NCI-H187 treated with DMSO at 0.1 percent for 48 hours (cell line): Measurements from ENCODE around the gene PCNT.
"Not testable (repeated sequence)": the region's sequence is repeated elsewhere in the genome, so short reads cannot be mapped to it uniquely, and the experiment has no call there.

ENCODE experiments used
- DNase-seq: peaks from one replicate; lab custom pipeline; 2025; lab: John Stamatoyannopoulos, UW

PCNT gene

GRCh38 chr21:46385846-46386733 lies 62.1 kb downstream of the PCNT start:
- no peak for DNase-seq

DNA sequence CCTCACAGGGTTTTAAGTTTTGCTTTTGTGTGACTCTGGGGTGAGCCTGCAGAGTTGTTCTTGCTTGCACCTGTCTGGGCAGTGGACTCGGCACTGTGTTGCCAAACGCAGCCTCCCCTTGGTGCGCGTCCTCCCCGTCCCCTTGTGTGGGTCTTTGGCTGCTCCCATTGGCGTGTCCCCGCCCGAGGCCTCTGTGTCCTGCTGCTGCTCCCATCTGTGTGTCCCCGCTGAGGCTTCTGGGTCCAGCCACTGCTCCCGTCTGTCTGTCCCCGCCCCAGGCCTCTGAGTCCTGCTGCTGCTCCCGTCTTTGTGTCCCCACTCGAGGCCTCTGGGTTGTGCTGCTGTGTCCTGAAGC lies 62.8 kb downstream of the PCNT start:
- DNase-seq = no peak

GRCh38 chr21:46388206-46388880 lies 64.4 kb downstream of the PCNT start:
- DNase-seq = no peak

DNA sequence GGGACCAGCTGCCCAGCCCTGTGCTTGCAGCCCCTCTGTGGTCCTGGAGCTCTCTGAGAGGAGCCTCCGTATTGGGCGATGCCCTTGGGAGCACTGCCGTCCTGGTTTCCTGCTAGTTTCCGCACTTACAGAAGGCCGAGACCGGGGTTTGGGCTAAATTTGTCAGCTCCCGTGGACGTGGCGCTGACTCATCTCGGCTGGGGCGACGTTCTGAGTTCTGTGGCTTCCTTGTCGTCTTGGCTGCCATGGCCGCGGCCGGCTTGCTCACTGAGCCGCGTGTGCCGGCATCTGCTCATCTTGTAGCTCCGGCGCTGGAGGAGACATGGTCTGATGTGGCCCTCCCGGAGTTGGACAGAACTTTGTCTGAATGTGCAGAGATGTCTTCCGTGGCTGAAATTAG lies 64.9 kb downstream of the PCNT start:
- no peak for DNase-seq

- DNase-seq = no peak
Measured at GRCh38 chr21:46390603-46391545, 66.9 kb downstream of the PCNT start.

GRCh38 chr21:46391773-46392172 lies 67.8 kb downstream of the PCNT start:
- no peak for DNase-seq

- DNase-seq = no peak
Measured at GRCh38 chr21:46392921-46393320, 69.0 kb downstream of the PCNT start.

- no peak for DNase-seq
Measured at GRCh38 chr21:46393451-46393940, 69.5 kb downstream of the PCNT start.

DNA sequence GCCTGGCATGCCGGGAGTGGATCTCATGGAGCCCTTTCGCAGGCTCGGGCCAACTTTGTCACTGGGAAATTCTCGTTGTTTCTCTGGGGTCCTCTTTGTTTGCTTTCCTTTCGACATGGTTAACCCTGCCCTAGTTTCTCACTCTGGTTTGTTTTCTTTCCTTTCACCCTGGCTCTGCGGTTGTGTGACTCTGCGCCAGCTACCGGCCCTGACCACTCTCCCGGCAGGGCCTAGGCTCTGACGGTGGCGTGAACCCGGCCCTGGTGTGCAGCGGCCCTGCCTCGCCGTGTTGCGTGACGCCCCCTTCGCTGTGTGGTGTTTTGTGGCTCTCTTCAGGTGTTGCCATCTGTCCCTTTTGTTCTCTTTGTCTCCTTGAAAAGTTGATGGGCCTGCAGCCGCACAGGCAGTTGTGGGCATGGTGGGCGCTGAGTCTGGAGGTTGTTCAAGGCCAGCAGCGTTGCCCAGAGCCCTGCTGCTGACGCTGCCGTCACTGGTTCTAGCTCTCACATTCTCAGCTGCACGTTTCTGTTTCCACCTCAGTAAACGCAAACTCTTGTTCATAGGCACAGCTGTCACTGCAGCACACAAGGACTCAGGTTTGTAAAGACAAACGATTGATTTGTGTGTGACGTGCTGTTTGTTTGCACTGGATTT lies 70.1 kb downstream of the PCNT start:
- DNase-seq = no peak

DNA sequence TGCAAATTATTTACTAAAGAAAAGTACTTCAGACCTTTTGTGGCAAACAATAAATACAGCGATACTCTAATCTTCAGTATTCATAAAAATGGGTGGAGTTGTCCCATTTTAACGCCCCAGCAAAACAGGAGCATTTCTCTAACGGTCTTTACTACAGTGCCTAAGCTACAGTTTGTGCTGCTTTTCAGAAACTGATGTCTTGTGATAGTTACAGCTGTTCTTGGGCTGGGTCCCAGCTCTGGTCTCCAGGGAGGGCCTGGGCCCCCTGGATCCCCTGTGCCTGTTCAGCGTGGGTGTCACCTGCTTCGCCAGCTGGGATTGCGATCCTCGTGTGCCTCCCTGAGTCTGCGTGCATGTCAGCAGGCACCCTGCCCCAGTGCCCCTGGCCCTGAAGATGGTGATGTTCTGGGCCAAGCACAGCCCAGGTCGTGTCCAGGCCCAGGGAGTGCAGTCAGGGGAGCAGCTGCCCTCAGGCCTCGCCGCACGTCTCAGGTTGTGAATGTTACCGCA lies 70.7 kb downstream of the PCNT start:
- DNase-seq = no peak

DNA sequence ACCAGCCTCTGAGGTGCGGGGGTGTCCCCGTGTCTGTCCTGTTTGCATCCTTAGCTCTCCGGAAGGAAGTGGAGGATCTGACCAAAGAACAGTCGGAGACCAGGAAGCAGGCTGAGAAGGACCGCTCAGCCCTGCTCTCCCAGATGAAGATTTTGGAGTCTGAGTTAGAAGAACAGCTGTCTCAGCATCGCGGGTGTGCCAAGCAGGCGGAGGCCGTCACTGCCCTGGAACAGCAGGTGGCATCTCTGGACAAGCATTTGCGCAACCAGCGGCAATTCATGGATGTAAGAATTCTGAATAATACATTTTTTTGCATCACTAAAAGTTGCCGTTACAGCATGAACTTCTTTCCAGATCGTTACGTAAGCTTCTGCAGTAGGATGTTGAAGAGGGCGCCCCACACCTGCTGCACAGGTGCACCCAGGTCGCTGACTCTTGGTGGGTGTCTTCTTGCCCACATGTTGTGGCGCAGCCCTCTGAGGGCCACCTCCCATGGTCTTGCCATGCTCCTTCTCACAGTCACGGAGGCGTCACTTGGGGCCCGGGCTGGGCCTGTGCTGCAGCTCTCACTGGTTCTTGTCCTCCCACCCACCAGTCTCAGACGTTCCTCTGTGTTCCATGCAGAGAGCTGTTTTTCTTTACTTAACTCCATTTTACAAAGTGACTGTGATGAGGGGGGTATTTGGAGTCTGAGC lies 73.4 kb downstream of the PCNT start:
- DNase-seq = no peak

DNA sequence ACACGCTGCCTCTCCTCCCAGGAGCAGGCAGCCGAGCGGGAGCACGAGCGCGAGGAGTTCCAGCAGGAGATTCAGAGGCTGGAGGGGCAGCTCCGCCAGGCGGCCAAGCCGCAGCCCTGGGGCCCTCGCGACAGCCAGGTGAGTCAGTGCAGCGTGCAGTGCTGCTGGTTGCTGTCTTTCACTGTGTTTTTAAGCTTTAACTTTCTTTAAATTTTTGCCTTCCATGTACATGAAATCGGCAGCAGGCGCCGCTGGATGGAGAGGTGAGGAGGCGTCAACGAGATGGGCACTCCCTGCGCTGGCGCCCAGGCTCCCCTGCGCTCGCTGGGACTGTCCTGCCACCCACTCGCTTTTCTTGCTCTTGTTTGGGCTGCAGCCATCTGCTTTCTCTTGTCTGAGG lies 74.0 kb downstream of the PCNT start:
- no peak for DNase-seq

DNA sequence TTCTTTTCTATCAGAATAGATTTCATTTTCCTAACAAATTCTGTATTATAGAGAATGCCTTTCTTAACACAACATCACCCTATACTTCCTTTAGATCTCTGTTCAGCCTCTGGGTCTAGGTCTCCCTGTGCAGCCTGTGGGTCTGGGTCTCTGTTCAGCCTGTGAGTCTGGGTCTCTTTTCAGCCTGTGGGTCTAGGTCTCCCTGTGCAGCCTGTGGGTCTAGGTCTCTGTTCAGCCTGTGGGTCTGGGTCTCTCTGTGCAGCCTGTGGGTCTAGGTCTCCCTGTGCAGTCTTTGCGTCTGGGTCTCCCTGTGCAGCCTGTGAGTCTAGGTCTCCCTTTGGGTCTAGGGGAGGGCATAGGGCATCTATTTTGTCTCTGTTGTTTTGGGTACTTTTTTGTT lies 75.2 kb downstream of the PCNT start:
- DNase-seq = no peak

GRCh38 chr21:46399686-46400085 lies 75.7 kb downstream of the PCNT start:
- DNase-seq = no peak

- no peak for DNase-seq
Measured at GRCh38 chr21:46401186-46401910, 77.4 kb downstream of the PCNT start.

DNA sequence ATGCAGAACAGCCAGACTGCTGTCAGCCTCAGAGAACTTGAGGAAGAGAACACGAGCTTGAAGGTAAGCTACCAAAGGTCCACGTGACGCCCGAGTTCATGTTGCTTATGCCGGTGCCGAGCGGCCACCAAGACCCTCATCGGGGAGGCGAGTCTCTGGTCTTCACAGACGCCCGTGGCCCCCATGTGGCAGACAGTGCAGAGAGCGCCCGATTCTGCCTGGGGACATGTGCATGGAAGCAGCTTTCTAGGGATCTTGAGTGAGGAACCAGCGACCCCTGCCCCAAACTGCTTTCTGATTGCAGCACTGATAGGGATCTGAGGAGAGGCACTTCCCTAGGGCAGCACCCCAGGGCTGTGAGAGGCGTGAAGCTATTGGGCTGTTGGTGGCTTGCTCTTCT lies 78.5 kb downstream of the PCNT start:
- DNase-seq = no peak

DNA sequence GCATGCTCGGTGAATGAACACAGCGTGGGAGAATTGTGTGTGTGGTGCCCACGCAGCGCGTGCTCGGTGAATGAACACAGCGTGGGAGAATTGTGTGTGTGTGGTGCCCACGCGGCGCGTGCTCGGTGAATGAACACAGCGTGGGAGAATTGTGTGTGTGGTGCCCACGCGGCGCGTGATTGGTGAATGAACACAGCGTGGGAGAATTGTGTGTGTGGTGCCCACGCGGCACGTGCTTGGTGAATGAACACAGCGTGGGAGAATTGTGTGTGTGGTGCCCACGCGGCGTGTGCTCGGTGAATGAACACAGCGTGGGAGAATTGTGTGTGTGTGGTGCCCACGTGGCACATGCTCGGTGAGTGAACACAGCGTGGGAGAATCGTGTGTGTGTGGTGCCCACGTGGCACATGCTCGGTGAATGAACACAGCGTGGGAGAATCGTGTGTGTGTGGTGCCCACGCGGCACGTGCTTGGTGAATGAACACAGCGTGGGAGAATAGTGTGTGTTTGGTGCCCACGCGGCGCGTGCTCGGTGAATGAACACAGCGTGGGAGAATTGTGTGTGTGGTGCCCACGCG lies 79.4 kb downstream of the PCNT start:
- DNase-seq = not testable (repeated sequence)

DNA sequence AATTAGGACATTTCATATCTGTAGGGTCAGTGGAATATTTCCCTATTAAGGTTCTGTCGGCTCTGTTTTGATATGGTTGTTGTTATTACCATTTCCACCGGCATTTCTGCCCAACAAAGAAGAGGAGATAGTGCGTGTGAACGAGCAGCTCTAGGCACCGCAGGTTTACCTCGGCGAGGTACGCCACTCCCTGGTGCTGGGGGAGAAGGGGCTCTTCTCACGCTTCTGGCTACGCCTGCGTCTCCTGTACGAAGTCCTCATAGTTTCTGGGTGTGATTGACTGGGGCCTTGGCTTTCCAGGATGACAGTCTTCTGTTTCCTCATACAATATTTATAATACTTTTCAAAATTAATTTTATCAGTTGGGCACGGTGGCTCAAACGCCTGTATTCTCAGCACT lies 80.3 kb downstream of the PCNT start:
- DNase-seq = no peak

- DNase-seq = no peak
Measured at GRCh38 chr21:46406001-46406400, 82.0 kb downstream of the PCNT start.
